ENCODE measurements around the gene PXYLP1.

- no peak for TF ChIP-seq POLR2A (IDR thresholded peaks at IDR 0.05; ENCODE audit: low read depth, low read length)
- TF ChIP-seq POLR2AphosphoS5 (IDR thresholded peaks at IDR 0.05; ENCODE audit: low read depth, low read length) = no peak
- TF ChIP-seq TAF1 (IDR thresholded peaks at IDR 0.05; ENCODE audit: borderline replicate concordance, low read depth, low read length) = no peak
These were observed 74.7 kb downstream of the PXYLP1 start for GRCh38 chr3:141306276-141306675.
